SIG-M5 treated with dmso at 0.1 percent for 504 hours (cell line): ENCODE data around the gene CDKAL1.

ENCODE experiments used
- DNase-seq: peaks from one replicate; lab custom pipeline; 2025; ENCODE audit not compliant: unreplicated experiment; lab: John Stamatoyannopoulos, UW

Gene CDKAL1

GRCh38 chr6:20670750-20671149 is 136.5 kb downstream of the CDKAL1 start:
- DNase-seq: no peak

GRCh38 chr6:20672038-20672437 is 137.8 kb downstream of the CDKAL1 start:
- DNase-seq: no peak

- DNase-seq: no peak
These were observed 139.2 kb downstream of the CDKAL1 start for GRCh38 chr6:20673458-20673857.

- DNase-seq: no peak
These were observed 140.4 kb downstream of the CDKAL1 start for GRCh38 chr6:20674664-20675063.

- no peak for DNase-seq
These were observed 144.6 kb downstream of the CDKAL1 start for GRCh38 chr6:20678831-20679352.

GRCh38 chr6:20680697-20681165 is 146.5 kb downstream of the CDKAL1 start:
- DNase-seq: peak; percentile 17

GRCh38 chr6:20681243-20681684 is 147.0 kb downstream of the CDKAL1 start:
- DNase-seq: no peak

GRCh38 chr6:20684474-20684873 is 150.2 kb downstream of the CDKAL1 start:
- DNase-seq: no peak

- no peak for DNase-seq
These were observed 151.9 kb downstream of the CDKAL1 start for GRCh38 chr6:20686142-20686541.

- DNase-seq: no peak
These were observed 153.2 kb downstream of the CDKAL1 start for GRCh38 chr6:20687494-20687893.

GRCh38 chr6:20688710-20689500 is 154.6 kb downstream of the CDKAL1 start:
- no peak for DNase-seq

- DNase-seq: no peak
These were observed 156.9 kb downstream of the CDKAL1 start for GRCh38 chr6:20691185-20691584.

- no peak for DNase-seq
These were observed 157.8 kb downstream of the CDKAL1 start for GRCh38 chr6:20692023-20692422.

GRCh38 chr6:20693466-20694063 is 159.3 kb downstream of the CDKAL1 start:
- DNase-seq: no peak

GRCh38 chr6:20696676-20697075 is 162.4 kb downstream of the CDKAL1 start:
- DNase-seq: no peak

GRCh38 chr6:20698675-20699074 is 164.4 kb downstream of the CDKAL1 start:
- no peak for DNase-seq

- DNase-seq: no peak
These were observed 165.1 kb downstream of the CDKAL1 start for GRCh38 chr6:20699402-20699801.

- DNase-seq: no peak
These were observed 166.1 kb downstream of the CDKAL1 start for GRCh38 chr6:20700375-20700774.

- no peak for DNase-seq
These were observed 168.1 kb downstream of the CDKAL1 start for GRCh38 chr6:20702366-20702765.

- no peak for DNase-seq
These were observed 168.8 kb downstream of the CDKAL1 start for GRCh38 chr6:20703049-20703448.

- DNase-seq: no peak
These were observed 170.2 kb downstream of the CDKAL1 start for GRCh38 chr6:20704325-20705025.

GRCh38 chr6:20705741-20706140 is 171.5 kb downstream of the CDKAL1 start:
- no peak for DNase-seq
